ENCODE measurements around the gene NHLRC4.

The NHLRC4 gene, protein sequence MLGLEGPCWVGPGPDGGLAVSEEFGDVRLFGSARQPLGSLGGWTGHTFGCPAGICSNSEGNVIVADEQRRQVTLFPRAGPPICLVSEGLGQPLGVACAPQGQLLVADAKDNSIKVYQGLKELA

DNA sequence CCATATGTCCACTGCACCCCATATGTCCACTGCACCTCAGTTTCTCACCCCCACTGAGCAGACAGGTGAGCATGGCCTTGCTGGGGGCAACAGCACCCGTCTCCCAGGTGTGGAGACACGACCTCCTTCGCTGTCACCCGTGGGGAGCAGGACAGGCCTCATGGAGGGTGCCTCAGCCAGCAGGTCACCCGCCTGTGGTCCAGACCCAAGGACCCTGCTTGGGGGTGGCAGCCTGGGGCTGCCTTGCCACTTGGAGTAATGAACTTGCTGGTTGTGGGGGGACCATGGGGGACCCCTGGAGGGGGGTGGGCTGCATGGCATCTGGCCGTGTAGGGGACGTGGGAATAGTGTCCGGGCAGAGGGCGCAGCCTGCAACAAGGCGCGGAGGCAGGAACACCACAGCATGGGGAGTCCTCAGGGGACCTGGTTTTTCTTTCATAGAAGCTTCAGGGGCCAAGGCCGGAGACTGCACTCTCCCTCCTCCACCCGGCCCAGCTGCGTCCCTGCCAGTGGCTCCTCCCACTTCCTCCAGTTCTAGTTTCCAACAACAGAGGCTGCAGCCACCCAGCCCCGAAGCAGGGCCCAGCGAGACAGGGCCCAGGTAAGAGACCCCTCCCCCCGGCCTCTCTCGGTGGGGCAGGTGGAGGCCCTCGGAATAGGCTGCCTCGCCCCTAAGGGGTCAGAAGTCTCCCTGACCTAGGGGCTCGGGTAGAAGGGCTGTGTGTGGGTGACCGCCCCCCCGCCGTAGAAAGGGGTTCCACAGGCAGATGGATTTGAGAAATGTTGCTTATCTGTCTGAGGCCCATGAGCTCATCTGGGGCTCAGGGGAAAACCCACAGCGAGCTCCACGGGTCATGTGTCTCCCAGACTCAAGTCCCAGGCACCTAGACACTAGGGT, at the start of gene NHLRC4:
Gene NHLRC4 (plus strand): TSS at position 531 of the 898 bp plus-strand sequence. CDS start 1,043 bp downstream, outside the sequence.
- POLR2A ChIA-PET: interaction anchor here (1.0 to 1.3 kb wide), 3 partner anchors 11 to 39 kb away, joined by 3 to 6 read pairs (median 4); partner anchors contain the start of gene CAPN15
- no peaks in the 10 kb centered on the region for H3K9me3 ChIP-seq (ENCODE audit: control insufficient read depth, insufficient read depth, low read depth, low read length)
- H3K36me3 ChIP-seq (ENCODE audit: control insufficient read depth in 2 of 2, insufficient read depth in 1 of 2, low read length in 2 of 2): peaks cover 0 to 5% of the 10 kb centered on the region in 2 experiments; a peak in 1 of 3 replicates
- no peak within 1 kb of the TSS for H3K4me3 ChIP-seq (ENCODE audit: low read depth, low read length)
- H3K4me1 ChIP-seq (ENCODE audit: control insufficient read depth, insufficient read depth, low read length): peaks cover 10% of the 10 kb centered on the region
- CTCF ChIA-PET: interaction anchor here (0.9 to 1.0 kb wide), 2 partner anchors 14 to 15 kb away, joined by 3 read pairs; no protein-coding TSS in a partner anchor
- H3K27ac ChIP-seq (ENCODE audit: extremely low read depth, low read depth, low read length): peak within 1 kb of the TSS; percentile 26; the same call in 1 of the 2 replicates
- TF ChIP-seq ZNF433 (tag by site-specific recombination; IDR thresholded peaks at IDR 0.05; ENCODE audit: low read depth) (no peak), SP2 (tag by site-specific recombination; IDR thresholded peaks at IDR 0.05) (peak; percentile 33; the same call in 1 of the 2 replicates), SP3 (tag by site-specific recombination; IDR thresholded peaks at IDR 0.05) (peak; percentile 34), ZNF274 (IDR thresholded peaks at IDR 0.05; ENCODE audit: low read length) (no peak), ZNF274 (tag by site-specific recombination; IDR thresholded peaks at IDR 0.05; ENCODE audit: borderline replicate concordance) (no peak), ZFP3 (tag by site-specific recombination; IDR thresholded peaks at IDR 0.05; ENCODE audit: low read depth) (no peak), ZNF146 (tag by site-specific recombination; IDR thresholded peaks at IDR 0.05) (no peak), ZNF416 (tag by site-specific recombination; IDR thresholded peaks at IDR 0.05) (no peak), ZNF791 (tag by site-specific recombination; IDR thresholded peaks at IDR 0.05) (no peak), ZNF140 (tag by site-specific recombination; IDR thresholded peaks at IDR 0.05) (no peak), KLF16 (tag by site-specific recombination; IDR thresholded peaks at IDR 0.05) (no peak), ZFP41 (tag by site-specific recombination; IDR thresholded peaks at IDR 0.05; ENCODE audit: borderline replicate concordance) (no peak), KLF10 (tag by site-specific recombination; IDR thresholded peaks at IDR 0.05) (no peak), ZEB2 (tag by site-specific recombination; IDR thresholded peaks at IDR 0.05) (0 out of 2 replicates have a peak, but pooled peaks have one; percentile 33), ZFP69B (tag by site-specific recombination; IDR thresholded peaks at IDR 0.05) (peak; percentile 21; the same call in 1 of the 2 replicates), ZNF335 (tag by site-specific recombination; conservative IDR thresholded peaks at IDR 0.05) (peak; percentile 45), ZNF112 (tag by site-specific recombination; IDR thresholded peaks at IDR 0.05) (no peak), GLIS1 (tag by site-specific recombination; IDR thresholded peaks at IDR 0.05) (peak; percentile 74), KLF8 (tag by site-specific recombination; IDR thresholded peaks at IDR 0.05) (no peak), SCRT1 (tag by site-specific recombination; IDR thresholded peaks at IDR 0.05; ENCODE audit: borderline replicate concordance) (no peak), ZNF221 (tag by site-specific recombination; IDR thresholded peaks at IDR 0.05; ENCODE audit: borderline replicate concordance) (no peak)
- TF ChIP-seq, protein P1, sequence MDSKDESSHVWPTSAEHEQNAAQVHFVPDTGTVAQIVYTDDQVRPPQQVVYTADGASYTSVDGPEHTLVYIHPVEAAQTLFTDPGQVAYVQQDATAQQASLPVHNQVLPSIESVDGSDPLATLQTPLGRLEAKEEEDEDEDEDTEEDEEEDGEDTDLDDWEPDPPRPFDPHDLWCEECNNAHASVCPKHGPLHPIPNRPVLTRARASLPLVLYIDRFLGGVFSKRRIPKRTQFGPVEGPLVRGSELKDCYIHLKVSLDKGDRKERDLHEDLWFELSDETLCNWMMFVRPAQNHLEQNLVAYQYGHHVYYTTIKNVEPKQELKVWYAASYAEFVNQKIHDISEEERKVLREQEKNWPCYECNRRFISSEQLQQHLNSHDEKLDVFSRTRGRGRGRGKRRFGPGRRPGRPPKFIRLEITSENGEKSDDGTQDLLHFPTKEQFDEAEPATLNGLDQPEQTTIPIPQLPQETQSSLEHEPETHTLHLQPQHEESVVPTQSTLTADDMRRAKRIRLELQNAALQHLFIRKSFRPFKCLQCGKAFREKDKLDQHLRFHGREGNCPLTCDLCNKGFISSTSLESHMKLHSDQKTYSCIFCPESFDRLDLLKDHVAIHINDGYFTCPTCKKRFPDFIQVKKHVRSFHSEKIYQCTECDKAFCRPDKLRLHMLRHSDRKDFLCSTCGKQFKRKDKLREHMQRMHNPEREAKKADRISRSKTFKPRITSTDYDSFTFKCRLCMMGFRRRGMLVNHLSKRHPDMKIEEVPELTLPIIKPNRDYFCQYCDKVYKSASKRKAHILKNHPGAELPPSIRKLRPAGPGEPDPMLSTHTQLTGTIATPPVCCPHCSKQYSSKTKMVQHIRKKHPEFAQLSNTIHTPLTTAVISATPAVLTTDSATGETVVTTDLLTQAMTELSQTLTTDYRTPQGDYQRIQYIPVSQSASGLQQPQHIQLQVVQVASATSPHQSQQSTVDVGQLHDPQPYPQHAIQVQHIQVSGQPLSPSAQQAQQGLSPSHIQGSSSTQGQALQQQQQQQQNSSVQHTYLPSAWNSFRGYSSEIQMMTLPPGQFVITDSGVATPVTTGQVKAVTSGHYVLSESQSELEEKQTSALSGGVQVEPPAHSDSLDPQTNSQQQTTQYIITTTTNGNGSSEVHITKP (tag by site-specific recombination; IDR thresholded peaks at IDR 0.05): peak; percentile 73
- TF ChIP-seq, protein P2, sequence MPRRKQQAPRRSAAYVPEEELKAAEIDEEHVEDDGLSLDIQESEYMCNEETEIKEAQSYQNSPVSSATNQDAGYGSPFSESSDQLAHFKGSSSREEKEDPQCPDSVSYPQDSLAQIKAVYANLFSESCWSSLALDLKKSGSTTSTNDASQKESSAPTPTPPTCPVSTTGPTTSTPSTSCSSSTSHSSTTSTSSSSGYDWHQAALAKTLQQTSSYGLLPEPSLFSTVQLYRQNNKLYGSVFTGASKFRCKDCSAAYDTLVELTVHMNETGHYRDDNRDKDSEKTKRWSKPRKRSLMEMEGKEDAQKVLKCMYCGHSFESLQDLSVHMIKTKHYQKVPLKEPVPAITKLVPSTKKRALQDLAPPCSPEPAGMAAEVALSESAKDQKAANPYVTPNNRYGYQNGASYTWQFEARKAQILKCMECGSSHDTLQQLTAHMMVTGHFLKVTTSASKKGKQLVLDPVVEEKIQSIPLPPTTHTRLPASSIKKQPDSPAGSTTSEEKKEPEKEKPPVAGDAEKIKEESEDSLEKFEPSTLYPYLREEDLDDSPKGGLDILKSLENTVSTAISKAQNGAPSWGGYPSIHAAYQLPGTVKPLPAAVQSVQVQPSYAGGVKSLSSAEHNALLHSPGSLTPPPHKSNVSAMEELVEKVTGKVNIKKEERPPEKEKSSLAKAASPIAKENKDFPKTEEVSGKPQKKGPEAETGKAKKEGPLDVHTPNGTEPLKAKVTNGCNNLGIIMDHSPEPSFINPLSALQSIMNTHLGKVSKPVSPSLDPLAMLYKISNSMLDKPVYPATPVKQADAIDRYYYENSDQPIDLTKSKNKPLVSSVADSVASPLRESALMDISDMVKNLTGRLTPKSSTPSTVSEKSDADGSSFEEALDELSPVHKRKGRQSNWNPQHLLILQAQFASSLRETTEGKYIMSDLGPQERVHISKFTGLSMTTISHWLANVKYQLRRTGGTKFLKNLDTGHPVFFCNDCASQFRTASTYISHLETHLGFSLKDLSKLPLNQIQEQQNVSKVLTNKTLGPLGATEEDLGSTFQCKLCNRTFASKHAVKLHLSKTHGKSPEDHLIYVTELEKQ (tag by site-specific recombination; IDR thresholded peaks at IDR 0.05; ENCODE audit: borderline replicate concordance): no peak
- TF ChIP-seq, protein P3, sequence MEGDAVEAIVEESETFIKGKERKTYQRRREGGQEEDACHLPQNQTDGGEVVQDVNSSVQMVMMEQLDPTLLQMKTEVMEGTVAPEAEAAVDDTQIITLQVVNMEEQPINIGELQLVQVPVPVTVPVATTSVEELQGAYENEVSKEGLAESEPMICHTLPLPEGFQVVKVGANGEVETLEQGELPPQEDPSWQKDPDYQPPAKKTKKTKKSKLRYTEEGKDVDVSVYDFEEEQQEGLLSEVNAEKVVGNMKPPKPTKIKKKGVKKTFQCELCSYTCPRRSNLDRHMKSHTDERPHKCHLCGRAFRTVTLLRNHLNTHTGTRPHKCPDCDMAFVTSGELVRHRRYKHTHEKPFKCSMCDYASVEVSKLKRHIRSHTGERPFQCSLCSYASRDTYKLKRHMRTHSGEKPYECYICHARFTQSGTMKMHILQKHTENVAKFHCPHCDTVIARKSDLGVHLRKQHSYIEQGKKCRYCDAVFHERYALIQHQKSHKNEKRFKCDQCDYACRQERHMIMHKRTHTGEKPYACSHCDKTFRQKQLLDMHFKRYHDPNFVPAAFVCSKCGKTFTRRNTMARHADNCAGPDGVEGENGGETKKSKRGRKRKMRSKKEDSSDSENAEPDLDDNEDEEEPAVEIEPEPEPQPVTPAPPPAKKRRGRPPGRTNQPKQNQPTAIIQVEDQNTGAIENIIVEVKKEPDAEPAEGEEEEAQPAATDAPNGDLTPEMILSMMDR (tag by site-specific recombination; IDR thresholded peaks at IDR 0.05): no peak
- TF ChIP-seq, protein P4, sequence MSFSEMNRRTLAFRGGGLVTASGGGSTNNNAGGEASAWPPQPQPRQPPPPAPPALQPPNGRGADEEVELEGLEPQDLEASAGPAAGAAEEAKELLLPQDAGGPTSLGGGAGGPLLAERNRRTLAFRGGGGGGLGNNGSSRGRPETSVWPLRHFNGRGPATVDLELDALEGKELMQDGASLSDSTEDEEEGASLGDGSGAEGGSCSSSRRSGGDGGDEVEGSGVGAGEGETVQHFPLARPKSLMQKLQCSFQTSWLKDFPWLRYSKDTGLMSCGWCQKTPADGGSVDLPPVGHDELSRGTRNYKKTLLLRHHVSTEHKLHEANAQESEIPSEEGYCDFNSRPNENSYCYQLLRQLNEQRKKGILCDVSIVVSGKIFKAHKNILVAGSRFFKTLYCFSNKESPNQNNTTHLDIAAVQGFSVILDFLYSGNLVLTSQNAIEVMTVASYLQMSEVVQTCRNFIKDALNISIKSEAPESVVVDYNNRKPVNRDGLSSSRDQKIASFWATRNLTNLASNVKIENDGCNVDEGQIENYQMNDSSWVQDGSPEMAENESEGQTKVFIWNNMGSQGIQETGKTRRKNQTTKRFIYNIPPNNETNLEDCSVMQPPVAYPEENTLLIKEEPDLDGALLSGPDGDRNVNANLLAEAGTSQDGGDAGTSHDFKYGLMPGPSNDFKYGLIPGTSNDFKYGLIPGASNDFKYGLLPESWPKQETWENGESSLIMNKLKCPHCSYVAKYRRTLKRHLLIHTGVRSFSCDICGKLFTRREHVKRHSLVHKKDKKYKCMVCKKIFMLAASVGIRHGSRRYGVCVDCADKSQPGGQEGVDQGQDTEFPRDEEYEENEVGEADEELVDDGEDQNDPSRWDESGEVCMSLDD (tag by site-specific recombination; IDR thresholded peaks at IDR 0.05): 0 out of 2 replicates have a peak, but pooled peaks have one; percentile 44

Data from HEK293 (cell line).